ENCODE data around the gene PPP1R13B. TPM values are rescaled to one million over a fixed set of nuclear protein-coding genes. Genes with fewer than 3 reads are reported as not detected.

The PPP1R13B gene
- total and polyA plus RNA-seq, 11 donors: 27.5 to 96.2 (median 75.4) TPM

DNA sequence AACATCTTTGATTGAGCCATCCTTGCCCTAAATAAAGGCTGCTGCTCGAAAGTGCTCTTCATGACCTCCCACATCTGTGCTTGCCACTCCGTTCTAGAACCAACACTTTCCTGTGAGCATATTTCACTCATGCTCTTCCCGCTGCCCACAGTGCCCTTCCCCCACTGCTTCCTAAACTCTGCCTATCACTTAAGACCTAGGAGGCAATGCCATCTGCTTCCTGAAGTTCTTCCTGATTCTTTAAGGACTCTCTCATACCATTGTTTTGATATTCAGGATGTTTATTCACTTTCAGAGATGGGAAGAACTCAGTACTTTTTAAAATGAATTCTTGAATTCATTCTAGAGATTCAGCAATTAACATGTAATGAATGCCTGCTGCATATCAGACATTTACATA lies 81.8 kb downstream of the PPP1R13B start:
- DNase-seq (no peak), ATAC-seq (no peak)
- H3K36me3 ChIP-seq: peaks cover 0 to 39% (median 9%) of the 10 kb centered on the region in 9 donors
- no peaks in the 10 kb centered on the region for H3K9me3 ChIP-seq
- no peak overlapping the region for H3K27ac ChIP-seq
- intact Hi-C loops (cut with DNase I): no loop called here
- TF ChIP-seq POLR2A (IDR thresholded peaks at IDR 0.05): no peak
- TF ChIP-seq, protein P1, sequence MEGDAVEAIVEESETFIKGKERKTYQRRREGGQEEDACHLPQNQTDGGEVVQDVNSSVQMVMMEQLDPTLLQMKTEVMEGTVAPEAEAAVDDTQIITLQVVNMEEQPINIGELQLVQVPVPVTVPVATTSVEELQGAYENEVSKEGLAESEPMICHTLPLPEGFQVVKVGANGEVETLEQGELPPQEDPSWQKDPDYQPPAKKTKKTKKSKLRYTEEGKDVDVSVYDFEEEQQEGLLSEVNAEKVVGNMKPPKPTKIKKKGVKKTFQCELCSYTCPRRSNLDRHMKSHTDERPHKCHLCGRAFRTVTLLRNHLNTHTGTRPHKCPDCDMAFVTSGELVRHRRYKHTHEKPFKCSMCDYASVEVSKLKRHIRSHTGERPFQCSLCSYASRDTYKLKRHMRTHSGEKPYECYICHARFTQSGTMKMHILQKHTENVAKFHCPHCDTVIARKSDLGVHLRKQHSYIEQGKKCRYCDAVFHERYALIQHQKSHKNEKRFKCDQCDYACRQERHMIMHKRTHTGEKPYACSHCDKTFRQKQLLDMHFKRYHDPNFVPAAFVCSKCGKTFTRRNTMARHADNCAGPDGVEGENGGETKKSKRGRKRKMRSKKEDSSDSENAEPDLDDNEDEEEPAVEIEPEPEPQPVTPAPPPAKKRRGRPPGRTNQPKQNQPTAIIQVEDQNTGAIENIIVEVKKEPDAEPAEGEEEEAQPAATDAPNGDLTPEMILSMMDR (IDR thresholded peaks at IDR 0.05): no peak
- H3K27me3 ChIP-seq: no peaks in the 10 kb centered on the region
- H3K4me3 ChIP-seq: no peak overlapping the region
- 80 to 87% (median 81%) methylated on average over 3 of the region's 3 CpGs for WGBS, 4 donors
- H3K4me1 ChIP-seq: peaks cover 0 to 15% (median 2%) of the 10 kb centered on the region in 12 donors

DNA sequence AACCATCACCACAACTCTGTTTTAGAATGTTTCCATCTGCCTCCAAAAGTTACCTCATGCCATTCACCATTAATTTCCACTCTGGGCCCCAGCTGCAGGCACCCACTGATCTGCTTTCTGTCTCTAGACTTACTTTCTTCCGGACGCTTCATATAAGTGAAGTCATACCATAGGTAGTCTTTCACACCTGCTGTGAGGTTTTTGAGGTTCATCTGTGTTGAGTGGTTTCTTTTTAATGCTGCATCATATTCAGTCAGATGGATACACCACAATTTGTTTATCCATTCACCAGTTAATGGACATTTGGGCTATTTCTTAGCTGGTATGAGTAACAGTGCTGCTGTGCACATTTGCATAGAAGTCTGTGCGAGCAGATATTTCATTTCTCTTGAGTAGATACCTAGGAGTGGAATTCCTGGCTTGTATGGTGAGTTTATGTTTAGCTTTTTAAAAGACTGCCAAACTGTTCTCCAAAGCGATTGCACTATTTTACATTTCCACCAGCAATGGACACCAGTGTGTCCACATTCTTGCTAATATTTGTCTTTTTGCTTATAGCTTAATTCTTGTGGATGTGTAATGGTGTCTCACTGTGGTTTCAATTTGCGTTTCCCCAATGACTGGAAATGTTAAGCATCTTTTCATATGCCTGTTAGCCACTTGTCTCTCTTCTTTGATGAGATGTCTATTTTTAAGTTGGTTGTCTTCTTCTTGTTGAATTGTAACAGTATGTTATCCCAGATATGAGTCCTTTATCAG lies 83.5 kb downstream of the PPP1R13B start:
- H3K4me1 ChIP-seq: peaks cover 0 to 11% (median 2%) of the 10 kb centered on the region in 12 donors
- no peaks in the 10 kb centered on the region for H3K27me3 ChIP-seq
- H3K4me3 ChIP-seq: no peak overlapping the region
- peaks cover 0 to 35% (median 9%) of the 10 kb centered on the region in 9 donors for H3K36me3 ChIP-seq
- intact Hi-C loops (cut with DNase I): no loop called here
- WGBS, 4 donors: 68 to 82% (median 77%) methylated on average over 5 of the region's 5 CpGs
- ATAC-seq (no peak), DNase-seq (no peak)
- no peaks in the 10 kb centered on the region for H3K9me3 ChIP-seq
- no peak for TF ChIP-seq POLR2A (IDR thresholded peaks at IDR 0.05)
- TF ChIP-seq, protein P1 (IDR thresholded peaks at IDR 0.05): no peak
- H3K27ac ChIP-seq: no peak overlapping the region

DNA sequence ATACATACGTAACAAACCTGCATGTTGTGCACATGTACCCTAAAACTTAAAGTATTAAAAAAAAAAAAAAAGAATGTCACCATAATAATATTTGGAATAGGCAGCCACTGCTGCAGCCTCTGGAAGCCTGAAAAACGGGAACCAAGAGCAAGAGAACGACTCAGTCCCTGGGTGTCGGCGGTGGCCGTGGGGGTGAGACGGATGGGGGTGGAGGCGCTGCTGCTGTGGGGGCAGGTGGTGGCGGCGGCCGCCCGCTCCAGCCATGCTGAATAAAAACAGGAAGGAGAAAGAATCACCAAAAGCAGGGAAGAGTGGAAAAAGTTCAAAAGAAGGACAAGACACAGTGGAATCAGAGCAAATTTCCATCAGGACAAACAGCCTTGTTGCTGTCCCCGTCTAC lies 84.8 kb downstream of the PPP1R13B start:
- intact Hi-C loops (cut with DNase I): no loop called here
- Histone ChIP-seq H3K27ac (no peak overlapping the region), H3K4me1 (peaks cover 0 to 12% (median 3%) of the 10 kb centered on the region in 12 donors), H3K4me3 (no peak overlapping the region), H3K9me3 (no peaks in the 10 kb centered on the region), H3K36me3 (peaks cover 0 to 36% (median 9%) of the 10 kb centered on the region in 9 donors), H3K27me3 (no peaks in the 10 kb centered on the region)
- ATAC-seq (no peak), DNase-seq (no peak)
- no peak for TF ChIP-seq POLR2A (IDR thresholded peaks at IDR 0.05)
- TF ChIP-seq, protein P1 (IDR thresholded peaks at IDR 0.05): no peak
- WGBS, 4 donors: 89 to 94% (median 90%) methylated on average over 13 of the region's 13 CpGs

DNA sequence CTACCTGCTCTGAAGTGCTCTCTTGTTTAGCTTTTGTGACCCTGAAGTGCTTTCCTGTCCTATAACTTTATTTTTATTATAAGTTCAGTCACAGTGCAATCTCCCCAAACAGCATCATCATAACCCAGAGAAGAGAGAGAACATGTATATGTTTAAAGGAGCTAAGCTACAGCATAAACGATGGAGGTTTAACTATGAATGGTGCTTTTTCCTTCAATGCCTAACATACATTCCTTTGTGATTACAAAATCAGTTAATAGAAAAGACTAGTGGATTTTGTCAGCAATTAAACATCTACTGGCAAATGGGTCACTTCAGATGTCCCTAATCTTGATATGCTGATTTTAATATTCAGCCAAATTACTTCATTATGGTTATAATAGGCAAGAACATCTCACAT lies 85.3 kb downstream of the PPP1R13B start:
- peaks cover 0 to 15% (median 2%) of the 10 kb centered on the region in 12 donors for H3K4me1 ChIP-seq
- ATAC-seq: no peak
- H3K9me3 ChIP-seq: no peaks in the 10 kb centered on the region
- H3K36me3 ChIP-seq: peaks cover 0 to 41% (median 13%) of the 10 kb centered on the region in 9 donors
- intact Hi-C loops (cut with DNase I): no loop called here
- no peak for DNase-seq
- no peak overlapping the region for H3K4me3 ChIP-seq
- no peak overlapping the region for H3K27ac ChIP-seq
- 47 to 78% (median 63%) methylated on average over 1 of the region's 1 CpG for WGBS, 4 donors
- TF ChIP-seq POLR2A (IDR thresholded peaks at IDR 0.05): no peak
- TF ChIP-seq, protein P1 (IDR thresholded peaks at IDR 0.05): no peak
- H3K27me3 ChIP-seq: no peaks in the 10 kb centered on the region

Data from heart left ventricle (tissue), 16 donors.